GM21576 (cell line): ENCODE data around the gene SCAMP1.

Source experiments
- ATAC-seq: cut with Tn5 transposase; IDR thresholded peaks from one replicate; pipeline ENCODE4 v1.9.1; 2021; ENCODE audit warnings: mild to moderate bottlenecking, moderate library complexity; ENCODE audit not compliant: unreplicated experiment

The SCAMP1 gene

DNA sequence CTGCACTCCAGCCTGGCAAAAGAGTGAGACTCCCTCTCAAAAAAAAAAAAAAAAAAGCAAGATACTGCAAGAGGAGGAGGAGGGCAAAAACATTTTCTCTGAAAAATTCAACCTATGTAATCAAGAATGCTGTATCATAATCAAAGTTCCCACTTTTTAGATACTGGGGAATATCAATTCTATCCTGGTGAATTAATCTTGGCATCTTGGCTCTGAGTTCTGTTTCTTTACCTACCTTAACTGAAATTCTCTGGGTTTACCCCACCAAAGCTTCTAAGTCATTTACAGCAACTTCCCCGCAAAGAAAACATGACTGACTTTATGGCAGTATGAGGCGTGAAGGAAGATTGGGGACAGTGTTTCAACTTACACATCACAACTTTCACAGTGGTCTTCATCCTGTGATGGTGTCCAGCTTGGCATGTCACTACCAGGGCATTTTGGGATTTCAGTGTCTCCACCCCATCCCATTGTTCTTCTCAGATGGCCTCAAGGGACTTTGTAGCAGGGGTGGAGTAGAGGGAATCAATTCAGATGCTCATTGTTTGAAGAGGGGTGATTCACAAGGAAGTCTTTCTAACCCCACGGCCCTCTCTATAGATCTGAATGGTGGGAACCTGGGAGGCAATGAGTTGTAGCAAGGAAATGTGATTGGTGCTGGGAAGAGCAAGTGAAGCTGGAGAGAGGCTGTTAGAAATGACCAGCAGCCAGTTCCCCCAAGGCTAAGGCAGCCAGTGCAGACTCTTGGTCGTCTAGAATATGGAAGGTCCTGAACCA lies 130.5 kb downstream of the SCAMP1 start:
- no peak for ATAC-seq

DNA sequence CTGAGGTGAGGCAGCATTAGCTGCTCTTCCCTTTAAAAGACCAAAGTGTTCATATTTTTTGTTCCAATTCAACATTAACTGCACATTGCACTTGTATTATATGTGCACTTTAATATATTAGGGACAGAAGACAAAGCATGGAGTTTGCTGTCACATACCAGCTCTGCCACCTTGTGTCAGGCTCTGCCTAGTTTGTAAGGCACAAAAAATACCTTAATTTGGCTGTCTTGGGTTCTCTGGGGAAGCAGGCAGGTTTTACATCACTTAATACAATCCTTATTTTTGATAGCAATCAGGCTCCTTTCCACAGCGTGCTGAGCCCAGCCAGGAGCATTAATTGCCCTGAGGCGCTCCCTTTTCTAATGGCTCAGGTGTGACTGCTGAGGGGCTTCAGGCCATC lies 131.8 kb downstream of the SCAMP1 start:
- ATAC-seq = no peak

DNA sequence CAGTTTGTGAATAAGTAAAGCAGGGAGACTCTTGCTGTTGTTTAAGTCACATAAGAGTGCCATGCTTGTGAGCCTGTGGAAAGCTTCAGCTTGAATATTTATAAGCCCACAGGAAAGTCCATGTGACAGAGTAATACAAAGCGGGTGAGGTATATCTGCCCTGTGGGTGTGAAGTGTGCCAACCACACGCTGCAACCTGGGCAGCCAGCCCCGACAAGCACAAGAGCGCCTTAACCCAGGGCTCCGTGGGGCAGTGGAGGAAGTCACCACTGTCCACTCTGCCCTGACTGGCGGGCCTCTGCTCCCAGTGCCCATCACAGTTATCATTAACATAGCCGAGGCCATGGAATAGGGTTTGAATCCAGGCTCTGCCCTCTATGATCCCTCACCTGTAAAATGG lies 132.2 kb downstream of the SCAMP1 start:
- no peak for ATAC-seq

GRCh38 chr5:78495800-78496199 lies 135.4 kb downstream of the SCAMP1 start:
- ATAC-seq = no peak

- ATAC-seq = no peak
These were observed 136.0 kb downstream of the SCAMP1 start for GRCh38 chr5:78496373-78496772.

DNA sequence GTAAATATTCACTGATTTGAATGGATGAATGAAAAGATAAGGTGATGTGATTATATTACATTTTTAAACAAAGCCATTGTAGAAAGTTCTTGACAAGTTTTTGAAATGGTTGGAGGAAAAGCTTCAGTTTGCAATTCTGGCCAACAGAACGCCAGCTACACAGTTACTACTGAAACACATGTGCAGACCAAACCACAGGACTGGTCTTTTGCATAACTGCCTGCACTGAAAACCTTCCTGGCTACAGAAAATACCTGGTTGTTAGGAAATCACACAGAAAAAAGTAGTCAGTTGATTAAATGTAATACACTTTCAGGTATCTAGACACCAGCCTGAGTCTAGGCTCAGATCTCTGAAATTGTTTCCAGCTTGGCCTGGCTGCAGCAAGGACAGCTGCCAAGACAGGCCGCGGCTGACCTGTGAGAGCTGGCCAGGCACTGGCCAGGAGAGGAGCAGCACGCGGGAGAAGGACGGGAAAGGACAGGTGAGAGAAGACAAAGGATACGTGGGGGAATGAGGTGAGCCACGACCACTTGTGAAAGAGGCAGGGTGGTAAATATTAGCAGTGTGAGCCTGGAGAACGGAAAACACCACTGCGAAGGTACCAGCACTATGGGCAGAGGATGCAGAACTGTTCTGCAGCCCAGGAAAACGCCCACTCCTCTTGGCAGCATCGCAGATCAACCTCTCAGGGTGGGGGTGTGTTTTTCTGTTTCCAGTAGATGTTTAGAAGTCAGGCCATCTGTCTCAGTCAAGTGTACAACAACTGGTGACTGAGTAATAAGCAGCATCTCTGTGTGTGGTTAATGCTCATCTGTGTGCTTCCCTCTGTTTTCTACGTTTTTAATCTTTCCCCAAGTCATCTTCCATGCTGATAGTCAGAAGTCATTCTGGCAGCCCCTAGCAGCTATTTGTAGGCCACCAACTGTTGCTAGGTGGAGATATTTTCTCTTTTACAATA lies 137.4 kb downstream of the SCAMP1 start:
- ATAC-seq = no peak

DNA sequence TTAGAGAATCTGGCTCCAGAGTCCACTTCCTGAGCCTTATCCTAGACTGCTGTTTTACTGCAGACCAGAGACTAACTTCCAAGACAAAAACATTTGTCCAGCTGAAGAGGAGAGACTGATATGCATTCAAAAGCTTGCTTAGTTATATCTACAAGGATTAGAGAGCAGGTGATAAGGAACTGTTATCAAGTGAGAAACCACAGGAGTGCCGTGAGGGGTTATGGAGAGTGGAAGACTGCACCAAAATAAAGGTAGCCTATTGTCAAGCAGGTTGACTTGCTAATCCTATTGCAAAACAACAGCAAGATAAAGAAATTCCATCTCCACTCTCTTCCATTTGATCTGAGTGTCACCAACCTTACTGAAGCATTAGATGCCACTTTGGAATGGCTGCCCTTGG lies 139.1 kb downstream of the SCAMP1 start:
- ATAC-seq = no peak

DNA sequence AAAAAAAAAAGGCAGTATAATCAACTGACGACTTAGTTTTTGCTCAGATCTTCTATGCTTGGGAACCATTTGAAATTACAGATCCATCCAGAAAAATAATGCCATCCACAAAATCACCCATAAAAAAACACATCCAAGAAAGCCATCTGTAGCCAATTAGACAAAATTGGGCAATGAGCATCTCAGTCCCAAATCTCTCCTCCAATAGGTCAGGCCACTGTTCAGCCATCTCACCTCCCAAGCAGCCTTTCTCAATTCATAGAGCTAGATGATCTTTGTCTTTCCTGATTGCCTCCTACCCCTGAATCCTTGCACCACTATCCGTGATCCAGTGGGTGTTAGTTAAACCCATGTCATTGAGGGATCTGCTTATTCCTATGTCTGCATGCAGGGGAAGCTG lies 139.6 kb downstream of the SCAMP1 start:
- no peak for ATAC-seq

DNA sequence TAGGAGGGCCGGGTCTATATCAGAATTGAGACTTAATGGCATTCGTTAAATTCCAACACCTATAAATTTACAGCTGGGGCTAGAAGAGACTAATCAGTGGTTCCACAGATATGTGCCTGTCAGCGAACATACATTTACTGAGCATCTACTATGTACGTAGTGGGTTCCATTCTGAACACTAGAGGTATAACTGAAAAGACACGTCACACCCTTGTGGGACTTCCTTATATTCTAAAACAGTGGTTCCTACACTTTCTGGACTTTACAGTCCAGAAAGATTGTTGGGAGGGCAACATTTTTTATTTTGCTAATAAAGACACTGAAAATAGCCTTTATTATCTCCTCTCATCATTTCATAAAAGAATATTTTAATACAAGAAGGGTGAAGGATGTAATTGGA lies 140.5 kb downstream of the SCAMP1 start:
- no peak for ATAC-seq

GRCh38 chr5:78501411-78502352 lies 141.3 kb downstream of the SCAMP1 start:
- ATAC-seq = no peak

DNA sequence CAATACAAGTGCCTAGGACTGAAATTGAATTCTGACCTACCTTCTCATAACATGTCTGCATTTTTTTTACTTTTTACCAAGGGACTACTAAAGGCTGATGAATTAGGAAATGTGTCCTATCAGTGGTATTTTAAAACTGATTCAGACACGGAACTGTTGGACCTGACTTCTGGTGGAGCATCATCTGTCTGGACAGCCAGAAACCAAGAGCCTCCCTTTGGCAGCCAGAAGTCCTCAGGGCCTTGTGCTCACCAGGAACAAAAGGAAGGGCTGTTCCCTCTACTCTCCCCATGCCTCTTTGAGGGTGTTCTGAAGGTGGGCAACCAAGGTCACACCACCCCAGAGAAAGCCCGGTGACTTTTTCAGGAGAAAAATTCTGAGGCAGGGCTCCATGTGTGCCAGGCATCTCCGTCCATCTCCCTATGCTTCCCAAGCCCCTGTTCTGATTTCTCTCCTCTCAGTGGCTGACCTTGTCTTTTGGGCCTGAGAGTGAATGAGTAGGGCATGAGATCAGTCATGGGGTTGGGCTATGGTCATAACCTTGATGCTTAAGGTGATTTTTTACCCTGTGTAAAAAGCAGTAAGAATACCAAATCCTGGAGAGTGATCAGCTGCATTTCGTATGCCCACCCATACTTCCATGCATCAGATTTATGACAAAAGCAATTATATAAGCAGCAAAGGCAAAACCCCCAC lies 143.7 kb downstream of the SCAMP1 start:
- no peak for ATAC-seq

- ATAC-seq = no peak
These were observed 144.6 kb downstream of the SCAMP1 start for GRCh38 chr5:78504704-78505677.

- ATAC-seq = no peak
These were observed 145.4 kb downstream of the SCAMP1 start for GRCh38 chr5:78505860-78506259.

DNA sequence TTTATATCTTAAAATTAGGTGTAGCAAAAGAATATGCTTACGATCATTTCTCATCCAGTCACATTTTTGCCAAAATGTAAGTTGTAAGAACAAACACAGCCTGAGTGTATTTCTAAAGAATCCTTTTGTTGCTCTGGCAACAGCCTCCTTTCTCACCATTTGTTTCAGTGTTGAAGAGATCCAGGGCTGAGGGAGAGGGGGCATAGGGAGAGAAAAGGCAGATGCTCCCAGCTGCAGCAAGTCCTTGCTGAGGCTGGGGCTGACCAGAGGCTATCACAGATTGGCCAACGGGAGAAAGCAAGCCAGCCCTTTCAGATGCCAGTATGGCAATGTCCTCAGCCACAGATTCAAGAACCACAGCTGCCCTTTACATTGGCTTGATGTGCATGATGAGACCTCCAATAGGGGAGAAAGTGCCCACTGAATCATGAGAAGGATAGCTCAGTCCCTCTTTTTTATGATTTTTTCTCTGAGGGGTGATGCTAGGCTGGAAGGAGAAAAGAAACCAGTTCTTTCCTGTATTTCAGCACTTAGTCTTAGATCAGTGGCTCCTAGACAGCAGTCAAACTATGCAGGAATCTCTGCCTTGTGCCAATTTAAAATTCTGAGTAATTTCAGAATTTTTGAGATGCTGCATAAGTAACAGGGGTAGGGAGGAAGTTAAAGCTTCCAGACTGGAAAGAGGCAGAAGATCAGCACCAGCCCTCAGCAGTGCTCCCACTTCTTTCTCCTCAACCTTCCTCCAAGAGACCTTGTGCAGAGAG lies 146.0 kb downstream of the SCAMP1 start:
- ATAC-seq = no peak

DNA sequence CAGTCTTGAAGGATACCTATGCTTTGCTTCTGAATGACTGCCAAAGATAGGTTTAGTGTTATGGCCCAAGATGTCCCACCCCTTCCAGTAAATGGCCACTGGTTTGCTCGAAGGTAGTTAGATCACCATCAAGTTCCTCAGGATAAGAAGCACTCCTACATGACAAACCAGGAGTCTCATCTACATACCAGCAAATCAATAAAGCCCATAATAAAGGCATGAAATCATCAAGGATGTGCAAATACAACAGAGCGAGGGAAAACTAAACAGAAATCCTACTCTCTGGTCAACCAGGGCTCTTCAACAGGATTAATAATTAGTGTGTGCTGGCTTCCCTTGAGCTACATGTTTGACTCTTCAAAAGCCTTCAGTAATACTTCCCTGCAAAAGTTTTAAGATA lies 147.1 kb downstream of the SCAMP1 start:
- ATAC-seq = no peak

DNA sequence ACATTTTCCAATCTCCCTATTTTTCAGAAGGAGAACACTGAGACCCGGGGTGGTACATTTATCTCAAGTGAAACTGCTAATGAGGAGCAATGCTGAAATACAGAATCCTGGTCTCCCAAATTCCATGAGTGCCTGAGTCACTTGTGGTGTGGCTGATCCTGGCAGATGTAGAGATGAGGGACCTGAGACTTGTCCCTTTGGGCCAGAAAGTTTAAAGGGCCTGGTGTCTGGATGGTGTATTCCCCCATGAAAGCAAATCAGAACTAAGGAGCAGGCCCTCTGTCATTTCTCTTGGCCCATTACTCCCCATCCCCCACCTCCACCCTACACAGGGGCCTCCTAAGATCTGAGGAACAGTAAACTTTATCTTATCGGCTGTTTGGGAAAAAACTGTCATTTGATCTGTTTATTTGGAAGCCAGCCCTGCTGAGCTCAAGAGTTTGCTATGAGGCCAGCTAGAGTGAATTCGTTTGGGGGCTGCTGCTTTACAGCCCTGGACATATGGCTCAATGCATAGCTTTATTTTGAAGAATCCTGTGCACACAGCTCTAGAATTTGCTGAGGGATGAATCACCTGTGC lies 147.9 kb downstream of the SCAMP1 start:
- no peak for ATAC-seq

GRCh38 chr5:78509145-78509865 lies 148.9 kb downstream of the SCAMP1 start:
- ATAC-seq = no peak
